K562 (cell line): ENCODE measurements around the gene KIF25.

Experiments used
- ARNT ChIP-seq, 2 experiments: fragments of 450-650 bp; IDR thresholded peaks; 2 replicates each; pipeline ENCODE4 v1.6.1; 2016; ENCODE audit warnings: mild to moderate bottlenecking in 1 of 2
- BHLHE40 ChIP-seq: IDR thresholded peaks from 2 replicates; pipeline ENCODE4 v1.6.1; 2011; ENCODE audit warnings: low read length, improper control_type of control experiment
- CTCF ChIP-seq, 3 experiments: IDR thresholded peaks in 2 of 3; conservative IDR thresholded peaks in 1 of 3; 2 replicates each; pipeline ENCODE4 v1.5.1; 2011 to 2012; ENCODE audit warnings: low read length in 3 of 3, mild to moderate bottlenecking in 3 of 3, control low read depth in 2 of 3, improper control_type of control experiment in 1 of 3, inconsistent platforms in 1 of 3, low read depth in 1 of 3, mixed read lengths in 1 of 3, moderate library complexity in 1 of 3; ENCODE audit not compliant: insufficient read depth in 2 of 3
- GATA2 ChIP-seq: sonication (generic); formaldehyde crosslinking; IDR thresholded peaks from 2 replicates; pipeline ENCODE4 v1.4.0; 2020; ENCODE audit warnings: mild to moderate bottlenecking, missing genetic modification reagents
- HMGXB4 ChIP-seq: sonication (generic); formaldehyde crosslinking; IDR thresholded peaks from 2 replicates; pipeline ENCODE4 v1.8.1; 2023; ENCODE audit warnings: mild to moderate bottlenecking, missing genetic modification reagents
- LCOR ChIP-seq: sonication (generic); formaldehyde crosslinking; IDR thresholded peaks from 2 replicates; pipeline ENCODE4 v1.8.0; 2022; ENCODE audit warnings: mild to moderate bottlenecking, missing genetic modification reagents
- NFIX ChIP-seq: fragments of 250-450 bp; sonication (Bioruptor Pico); IDR thresholded peaks from 2 replicates; pipeline ENCODE4 v1.4.0; 2020; ENCODE audit warnings: low read depth, mild to moderate bottlenecking, moderate library complexity
- NFXL1 ChIP-seq: fragments of 450-650 bp; formaldehyde crosslinking; IDR thresholded peaks from 2 replicates; pipeline ENCODE4 v1.4.0; 2021; ENCODE audit warnings: mild to moderate bottlenecking
- POLR2AphosphoS5 ChIP-seq: IDR thresholded peaks from 2 replicates; pipeline ENCODE4 v1.6.1; 2011; ENCODE audit warnings: mild to moderate bottlenecking, low read depth, low read length, moderate library complexity; ENCODE audit not compliant: control insufficient read depth, insufficient read depth
- PTBP1 ChIP-seq: fragments of 200-400 bp; formaldehyde crosslinking; IDR thresholded peaks from 2 replicates; pipeline ENCODE4 v1.6.1; 2017; ENCODE audit warnings: low read depth, low read length
- STAT5B ChIP-seq: fragments of 250-450 bp; sonication (Bioruptor Pico); IDR thresholded peaks from 2 replicates; pipeline ENCODE4 v1.8.0; 2021; ENCODE audit warnings: mild to moderate bottlenecking, inconsistent platforms
- ZNF518B ChIP-seq: fragments of 250-450 bp; sonication (Bioruptor Pico); IDR thresholded peaks from 2 replicates; pipeline ENCODE4 v1.5.0; 2021; ENCODE audit warnings: mild to moderate bottlenecking, moderate library complexity

- TF ChIP-seq NFXL1, result no peak
- TF ChIP-seq LCOR (CRISPR knock-in tag), result no peak
- no peak for TF ChIP-seq ZNF518B
- no peak for TF ChIP-seq PTBP1
- TF ChIP-seq BHLHE40, result no peak
- TF ChIP-seq STAT5B (CRISPR knock-in tag), result no peak
- TF ChIP-seq GATA2 (CRISPR knock-in tag), result no peak
- no peak for TF ChIP-seq POLR2AphosphoS5
- no peak for TF ChIP-seq CTCF (IDR thresholded peaks at IDR 0.05 in 2 of 3, conservative IDR thresholded peaks at IDR 0.05 in 1 of 3; ENCODE audit: insufficient read depth in 2 of 3, low read depth in 1 of 3, low read length in 3 of 3)
- TF ChIP-seq NFIX (CRISPR knock-in tag), result no peak
- no peak for TF ChIP-seq HMGXB4 (CRISPR knock-in tag)
- TF ChIP-seq ARNT (IDR thresholded peaks at IDR 0.05), result no peak
Observed at GRCh38 chr6:167988154-167988495, 9.3 kb upstream of the KIF25 start.
